Measurements from ENCODE around the gene FAM107B. TPM values are rescaled to one million over a fixed set of nuclear protein-coding genes. Genes with fewer than 3 reads are reported as not detected.

The FAM107B gene
- total RNA-seq, 1 donor from 2014 or later = 82.2 TPM

DNA sequence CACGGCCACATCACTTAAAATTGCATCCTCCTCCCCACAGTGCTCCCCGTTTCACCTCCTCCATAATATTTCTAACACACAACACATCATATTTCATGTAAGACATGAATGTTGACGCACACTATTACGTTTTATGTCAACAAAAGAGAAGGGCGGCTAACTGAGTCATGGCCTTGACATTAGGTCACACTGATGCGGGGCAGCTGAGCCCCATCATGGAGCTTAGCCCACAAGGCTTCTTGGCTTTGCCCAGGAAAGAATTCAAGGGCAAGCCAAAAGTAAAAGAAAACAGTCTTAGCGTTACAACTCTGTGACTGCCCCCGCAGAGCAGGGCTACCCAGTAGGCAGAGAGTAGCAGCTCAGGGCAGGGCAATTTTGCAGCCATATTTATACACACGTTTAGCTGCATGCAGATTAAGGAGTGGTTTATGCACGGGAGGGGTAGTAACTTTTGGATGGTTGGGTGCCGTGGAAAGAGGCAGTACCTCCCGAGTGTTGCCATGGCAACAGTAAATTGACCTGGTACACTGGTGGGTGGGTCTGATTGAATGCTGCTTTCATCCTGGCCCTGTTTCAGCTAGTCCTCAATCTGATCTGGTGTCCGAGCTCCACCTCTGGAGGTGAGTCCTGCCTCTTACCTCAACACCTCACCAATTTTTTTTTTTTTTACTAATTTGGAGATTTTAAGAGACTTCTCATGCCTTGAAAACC is 287.8 kb downstream of the FAM107B start:
- Mint-ChIP-seq H3K27ac (no peak overlapping the region), H3K4me1 (ENCODE audit: low read depth) (peaks cover 1% of the 10 kb centered on the region), H3K36me3 (ENCODE audit: insufficient read depth) (no peaks in the 10 kb centered on the region), H3K9me3 (ENCODE audit: low read depth) (peaks cover 13% of the 10 kb centered on the region), H3K27me3 (peaks cover 5% of the 10 kb centered on the region), H3K4me3 (ENCODE audit: low read depth) (no peak overlapping the region)
- no peak for DNase-seq (ENCODE audit: low spot score, unreplicated experiment)
- TF ChIP-seq CTCF (IDR thresholded peaks at IDR 0.05; ENCODE audit: unreplicated experiment) = no peak

- Mint-ChIP-seq H3K4me1 (ENCODE audit: low read depth) (peaks cover 1% of the 10 kb centered on the region), H3K4me3 (ENCODE audit: low read depth) (no peak overlapping the region), H3K27ac (no peak overlapping the region), H3K27me3 (peaks cover 5% of the 10 kb centered on the region), H3K36me3 (ENCODE audit: insufficient read depth) (no peaks in the 10 kb centered on the region), H3K9me3 (ENCODE audit: low read depth) (peaks cover 13% of the 10 kb centered on the region)
- no peak for DNase-seq (ENCODE audit: low spot score, unreplicated experiment)
- no peak for TF ChIP-seq CTCF (IDR thresholded peaks at IDR 0.05; ENCODE audit: unreplicated experiment)
Observed at GRCh38 chr10:14485986-14486385, 288.7 kb downstream of the FAM107B start.

DNA sequence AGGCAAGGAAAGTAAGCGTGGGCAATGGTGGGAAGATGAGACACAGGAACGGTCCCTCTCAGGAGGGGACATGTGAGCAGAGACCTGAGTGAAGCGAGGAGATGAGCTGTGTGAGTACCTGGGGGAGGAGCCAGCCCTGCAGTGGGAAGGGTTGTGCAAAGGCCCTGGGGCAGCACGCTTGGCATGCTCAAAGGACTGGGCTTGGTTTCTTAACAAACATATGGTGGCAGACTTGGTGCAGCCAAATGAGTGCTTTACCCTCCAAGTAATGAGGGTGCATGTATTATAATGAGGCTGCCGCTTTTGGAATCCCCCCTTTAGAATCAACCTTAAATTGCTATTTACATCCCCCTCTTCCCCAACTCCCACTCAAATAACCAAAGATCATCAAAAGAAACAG is 291.3 kb downstream of the FAM107B start:
- Mint-ChIP-seq H3K4me3 (ENCODE audit: low read depth) (no peak overlapping the region), H3K9me3 (ENCODE audit: low read depth) (peaks cover 13% of the 10 kb centered on the region), H3K36me3 (ENCODE audit: insufficient read depth) (no peaks in the 10 kb centered on the region), H3K27me3 (peaks cover 3% of the 10 kb centered on the region), H3K4me1 (ENCODE audit: low read depth) (peaks cover 1% of the 10 kb centered on the region), H3K27ac (no peak overlapping the region)
- DNase-seq (ENCODE audit: low spot score, unreplicated experiment) = no peak
- TF ChIP-seq CTCF (IDR thresholded peaks at IDR 0.05; ENCODE audit: unreplicated experiment) = no peak

- no peak for DNase-seq (ENCODE audit: low spot score, unreplicated experiment)
- peaks cover 6% of the 10 kb centered on the region for H3K27me3 Mint-ChIP-seq
- no peaks in the 10 kb centered on the region for H3K4me1 Mint-ChIP-seq (ENCODE audit: low read depth)
- TF ChIP-seq CTCF (IDR thresholded peaks at IDR 0.05; ENCODE audit: unreplicated experiment) = no peak
- no peaks in the 10 kb centered on the region for H3K36me3 Mint-ChIP-seq (ENCODE audit: insufficient read depth)
- peaks cover 13% of the 10 kb centered on the region for H3K9me3 Mint-ChIP-seq (ENCODE audit: low read depth)
- H3K4me3 Mint-ChIP-seq (ENCODE audit: low read depth) = no peak overlapping the region
- no peak overlapping the region for H3K27ac Mint-ChIP-seq
Observed at GRCh38 chr10:14481752-14482151, 292.9 kb downstream of the FAM107B start.

GRCh38 chr10:14481014-14481413 is 293.7 kb downstream of the FAM107B start:
- no peak for TF ChIP-seq CTCF (IDR thresholded peaks at IDR 0.05; ENCODE audit: unreplicated experiment)
- Mint-ChIP-seq H3K9me3 (ENCODE audit: low read depth) (peaks cover 13% of the 10 kb centered on the region), H3K27me3 (peaks cover 6% of the 10 kb centered on the region), H3K27ac (no peak overlapping the region), H3K4me1 (ENCODE audit: low read depth) (no peaks in the 10 kb centered on the region), H3K36me3 (ENCODE audit: insufficient read depth) (no peaks in the 10 kb centered on the region), H3K4me3 (ENCODE audit: low read depth) (no peak overlapping the region)
- no peak for DNase-seq (ENCODE audit: low spot score, unreplicated experiment)
